B cell (primary cell): ENCODE results near the gene NGDN. TPM values are rescaled to one million over a fixed set of nuclear protein-coding genes. Genes with fewer than 3 reads are reported as not detected.

Source experiments
- ATAC-seq: fragments of 200-7000 bp; cut with Tn5 transposase; one replicate; pipeline ENCODE4 v1.10.0; 2021; ENCODE audit warnings: low read depth, mild to moderate bottlenecking, moderate number of reproducible peaks, moderate library complexity
- CTCF ChIA-PET: fragments of 350-600 bp; sonication (Branson Sonifier 250); formaldehyde crosslinking; loops from one replicate; lab custom pipeline; 2021; ENCODE audit warnings: antibody characterized with exemption, inconsistent platforms; lab: Charles Lee
- POLR2A ChIA-PET: fragments of 350-600 bp; sonication (Branson Sonifier 250); formaldehyde crosslinking; loops from one replicate; lab custom pipeline; 2021; ENCODE audit warnings: antibody characterized with exemption; lab: Charles Lee
- DNase-seq: peaks from one replicate; pipeline ENCODE4 v3.0.0; 2013
- H2AFZ ChIP-seq: 2 replicates; pipeline ENCODE4 v1.6.1; 2012; ENCODE audit warnings: mild to moderate bottlenecking, low read depth, low read length; ENCODE audit not compliant: insufficient read depth, poor library complexity, severe bottlenecking
- H3K27ac ChIP-seq, 2 donors: 1 replicate in 1 of 2; 2 replicates in 1 of 2; pipeline ENCODE4 v1.5.1; 2012 to 2013; ENCODE audit warnings: low read length in 2 of 2, mild to moderate bottlenecking in 2 of 2, moderate library complexity in 1 of 2
- H3K27me3 ChIP-seq, 4 experiments: fragments of 200-600 bp in 1 of 4; sonication (generic) in 1 of 4; replicated peaks in 1 of 4; 1 replicate in 2 of 4; 2 replicates in 2 of 4; pipeline versions ENCODE4 v1.6.1 to v1.7.0; 2013 to 2016; ENCODE audit warnings: low read length in 3 of 4, mild to moderate bottlenecking in 2 of 4, mixed read lengths in 1 of 4, moderate library complexity in 1 of 4; ENCODE audit not compliant: insufficient read depth in 4 of 4, control insufficient read depth in 3 of 4; ENCODE audit errors: control extremely low read depth in 1 of 4
- H3K36me3 ChIP-seq, 2 experiments: replicated peaks in 1 of 2; 1 replicate in 1 of 2; 2 replicates in 1 of 2; pipeline versions ENCODE4 v1.6.1 to v1.7.1; 2013; ENCODE audit warnings: low read length in 1 of 2; ENCODE audit not compliant: insufficient read depth in 2 of 2, control insufficient read depth in 1 of 2; ENCODE audit errors: control extremely low read depth in 1 of 2, extremely low read depth in 1 of 2
- H3K4me1 ChIP-seq, 2 donors: fragments of 200-600 bp in 1 of 2; sonication (generic) in 1 of 2; 1 replicate in 1 of 2; 2 replicates in 1 of 2; pipeline versions ENCODE4 v1.5.1 to v1.6.1; 2013 to 2017; ENCODE audit warnings: low read length in 2 of 2; ENCODE audit not compliant: control insufficient read depth in 2 of 2, insufficient read depth in 2 of 2
- H3K4me2 ChIP-seq: replicated peaks from 2 replicates; pipeline ENCODE3; 2012; ENCODE audit warnings: mild to moderate bottlenecking, low read depth, low read length; ENCODE audit not compliant: poor library complexity, severe bottlenecking
- H3K4me3 ChIP-seq, 5 experiments: fragments of 200-600 bp in 1 of 5; sonication (generic) in 1 of 5; 1 replicate in 3 of 5; 2 replicates in 2 of 5; pipeline versions ENCODE4 v1.5.1 to v1.7.0; 2011 to 2016; ENCODE audit warnings: low read length in 4 of 5, mild to moderate bottlenecking in 4 of 5, low read depth in 2 of 5, control low read depth in 1 of 5, moderate library complexity in 1 of 5; ENCODE audit not compliant: insufficient read depth in 1 of 5; ENCODE audit errors: control extremely low read depth in 1 of 5, extremely low read depth in 1 of 5
- H3K79me2 ChIP-seq: fragments of 200-600 bp; sonication (generic); one replicate; pipeline ENCODE4 v1.6.0; 2016; ENCODE audit warnings: low read length; ENCODE audit not compliant: control insufficient read depth, insufficient read depth
- H3K9ac ChIP-seq: fragments of 200-600 bp; sonication (generic); 2 replicates; pipeline ENCODE4 v1.6.1; 2017; ENCODE audit warnings: mild to moderate bottlenecking, low read length, moderate library complexity
- H3K9me3 ChIP-seq, 3 donors: one replicate each; pipeline versions ENCODE4 v1.6.1 to v1.7.1; 2013; ENCODE audit warnings: low read length in 2 of 3; ENCODE audit not compliant: control insufficient read depth in 2 of 3, insufficient read depth in 1 of 3; ENCODE audit errors: control extremely low read depth in 1 of 3
- H4K20me1 ChIP-seq: 2 replicates; pipeline ENCODE4 v1.6.0; 2012; ENCODE audit warnings: mild to moderate bottlenecking, low read length; ENCODE audit not compliant: insufficient read depth, control insufficient read depth, poor library complexity, severe bottlenecking
- H3K27ac Mint-ChIP-seq: one replicate; pipeline ENCODE4 v1.8.0; 2021; ENCODE audit warnings: mixed read lengths
- H3K27me3 Mint-ChIP-seq: one replicate; pipeline ENCODE4 v1.8.0; 2021; ENCODE audit warnings: mixed read lengths
- H3K4me1 Mint-ChIP-seq: one replicate; pipeline ENCODE4 v1.8.0; 2021; ENCODE audit warnings: mixed read lengths
- H3K4me3 Mint-ChIP-seq: one replicate; pipeline ENCODE4 v1.8.0; 2021; ENCODE audit warnings: mixed read lengths
- H3K9me3 Mint-ChIP-seq: one replicate; pipeline ENCODE4 v1.8.0; 2022; ENCODE audit warnings: mixed read lengths; ENCODE audit not compliant: insufficient read depth
- EZH2 ChIP-seq: IDR thresholded peaks from 2 replicates; pipeline ENCODE4 v1.6.1; 2012; ENCODE audit warnings: borderline replicate concordance, low read depth, mild to moderate bottlenecking, moderate library complexity, low read length; ENCODE audit not compliant: insufficient read depth, poor library complexity, severe bottlenecking
- WGBS: methylation state at CpG from one replicate; pipeline ENCODE4 v1.1.5; 2013; ENCODE audit warnings: missing lambda C conversion rate; ENCODE audit not compliant: insufficient coverage; 5-methylcytosine and 5-hydroxymethylcytosine counted together
- intact Hi-C: fragments of 100-400 bp; cut with micrococcal nuclease; formaldehyde crosslinking; loops from one replicate; pipeline ENCODE4 v1.10.0; 2022
- polyA plus RNA-seq: library from polyadenylated mRNA; depleted of rRNA; stranded (reverse); fragments of >200 nt; gene quantifications from 2 replicates; pipeline ENCODE4 v1.2.3, GENCODE V29; 2012
- total RNA-seq, 2 donors: library from RNA; stranded (reverse); fragments of 120-200 nt in 1 of 2; gene quantifications; 1 replicate in 1 of 2; 2 replicates in 1 of 2; pipeline versions ENCODE4 v1.2.3 to v1.2.4, GENCODE V29; 2013 to 2022
- TF ChIP-seq, protein P1 (sequence below): fragments of 200-600 bp; IDR thresholded peaks from one replicate; pipeline ENCODE4 v1.8.0; 2022; ENCODE audit warnings: antibody characterized with exemption, mild to moderate bottlenecking

Gene NGDN
- total and polyA plus RNA-seq, 2 donors (not counting 1 experiment from before 2014, with no cell fraction given) = 66.7 to 81.8 TPM

DNA sequence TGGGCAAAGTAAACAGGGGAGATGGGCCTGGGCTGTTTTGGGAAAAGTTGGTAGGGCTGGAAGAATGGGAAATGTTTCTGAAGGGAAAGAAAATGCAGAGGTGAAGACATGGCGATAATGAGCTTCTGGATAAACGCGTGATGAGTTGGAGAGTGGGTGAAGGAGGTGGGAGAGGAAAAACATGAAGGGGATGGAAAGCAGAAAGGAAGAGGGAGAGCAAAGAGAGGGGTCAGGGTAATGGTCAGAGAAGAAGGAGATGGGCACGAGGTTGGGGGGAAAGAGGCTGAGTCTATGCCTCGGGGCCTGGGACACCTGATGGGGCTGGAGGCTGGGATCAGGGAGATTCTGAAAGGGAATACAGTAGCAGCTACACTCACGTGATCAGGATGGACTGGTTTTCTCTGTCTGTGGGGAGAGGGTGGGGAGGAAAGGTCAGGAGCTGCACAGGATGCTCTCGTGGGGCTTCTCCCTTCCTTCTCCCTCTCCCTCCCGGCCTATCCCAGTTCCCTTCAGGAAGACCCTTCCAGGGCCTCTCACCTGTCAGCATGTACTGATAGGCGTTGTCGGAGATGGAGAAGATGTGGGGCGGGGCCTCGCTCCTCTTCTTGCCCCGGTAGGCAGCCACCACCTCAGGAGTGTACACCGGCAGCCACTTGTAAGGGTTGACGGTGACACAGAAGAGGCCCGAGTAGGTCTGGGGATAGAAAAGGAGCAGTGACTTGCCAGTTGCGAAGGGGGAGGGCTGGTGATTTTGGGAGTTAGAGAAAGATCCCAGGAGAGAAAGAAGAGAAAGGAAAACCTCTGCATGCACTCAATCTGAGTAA lies 37.2 kb upstream of the NGDN start:
- no peaks in the 10 kb centered on the region for H3K9me3 Mint-ChIP-seq
- ATAC-seq = no peak

DNA sequence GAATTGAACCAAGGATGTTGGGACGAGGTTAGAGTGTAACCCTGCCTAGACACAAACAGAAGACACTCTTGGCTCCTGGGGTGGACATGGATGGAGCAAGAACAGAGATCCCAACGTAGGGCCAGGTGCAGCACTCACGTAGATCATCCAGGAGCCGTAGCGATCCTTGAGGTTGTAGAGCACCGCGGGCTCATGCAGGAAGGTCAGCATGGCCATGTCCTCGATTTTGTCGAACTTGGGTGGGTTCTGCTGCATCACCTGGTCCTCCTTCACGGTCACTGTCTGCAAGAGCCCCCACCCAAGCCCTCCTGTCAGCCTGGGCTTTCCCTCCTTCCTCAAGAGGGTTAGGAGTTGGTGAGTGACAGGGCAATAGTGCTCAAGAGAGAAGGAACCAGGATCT lies 36.6 kb upstream of the NGDN start:
- H3K4me2 ChIP-seq = no peak overlapping the region
- Mint-ChIP-seq H3K4me3 (no peak overlapping the region), H3K9me3 (no peaks in the 10 kb centered on the region), H3K27me3 (peaks cover 35% of the 10 kb centered on the region), H3K4me1 (no peaks in the 10 kb centered on the region), H3K27ac (no peak overlapping the region)
- no peak overlapping the region for H2AFZ ChIP-seq
- H3K27ac ChIP-seq = no peak overlapping the region
- H3K36me3 ChIP-seq = no peaks in the 10 kb centered on the region
- peaks cover 0 to 2% (median 0%) of the 10 kb centered on the region in 4 experiments for H3K27me3 ChIP-seq
- 89% methylated on average over 9 of the region's 10 CpGs for WGBS
- H3K9ac ChIP-seq = no peak overlapping the region
- intact Hi-C loops = no loop called here
- CTCF ChIA-PET = no interaction called here
- no peaks in the 10 kb centered on the region for H3K9me3 ChIP-seq
- POLR2A ChIA-PET = no interaction called here
- no peaks in the 10 kb centered on the region for H3K79me2 ChIP-seq
- H3K4me3 ChIP-seq = no peak overlapping the region
- H4K20me1 ChIP-seq = no peaks in the 10 kb centered on the region
- DNase-seq (no peak), ATAC-seq (no peak)
- H3K4me1 ChIP-seq = no peaks in the 10 kb centered on the region
- no peak for TF ChIP-seq EZH2
- TF ChIP-seq, protein P1, sequence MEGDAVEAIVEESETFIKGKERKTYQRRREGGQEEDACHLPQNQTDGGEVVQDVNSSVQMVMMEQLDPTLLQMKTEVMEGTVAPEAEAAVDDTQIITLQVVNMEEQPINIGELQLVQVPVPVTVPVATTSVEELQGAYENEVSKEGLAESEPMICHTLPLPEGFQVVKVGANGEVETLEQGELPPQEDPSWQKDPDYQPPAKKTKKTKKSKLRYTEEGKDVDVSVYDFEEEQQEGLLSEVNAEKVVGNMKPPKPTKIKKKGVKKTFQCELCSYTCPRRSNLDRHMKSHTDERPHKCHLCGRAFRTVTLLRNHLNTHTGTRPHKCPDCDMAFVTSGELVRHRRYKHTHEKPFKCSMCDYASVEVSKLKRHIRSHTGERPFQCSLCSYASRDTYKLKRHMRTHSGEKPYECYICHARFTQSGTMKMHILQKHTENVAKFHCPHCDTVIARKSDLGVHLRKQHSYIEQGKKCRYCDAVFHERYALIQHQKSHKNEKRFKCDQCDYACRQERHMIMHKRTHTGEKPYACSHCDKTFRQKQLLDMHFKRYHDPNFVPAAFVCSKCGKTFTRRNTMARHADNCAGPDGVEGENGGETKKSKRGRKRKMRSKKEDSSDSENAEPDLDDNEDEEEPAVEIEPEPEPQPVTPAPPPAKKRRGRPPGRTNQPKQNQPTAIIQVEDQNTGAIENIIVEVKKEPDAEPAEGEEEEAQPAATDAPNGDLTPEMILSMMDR = no peak

More for the DNA sequence above, 37.2 kb upstream of the NGDN start:
- Histone ChIP-seq H2AFZ (no peak overlapping the region), H3K79me2 (no peaks in the 10 kb centered on the region), H3K4me1 (no peaks in the 10 kb centered on the region), H3K9me3 (no peaks in the 10 kb centered on the region), H3K27ac (no peak overlapping the region), H3K36me3 (no peaks in the 10 kb centered on the region), H3K27me3 (peaks cover 0 to 2% (median 0%) of the 10 kb centered on the region in 4 experiments), H3K4me2 (no peak overlapping the region), H4K20me1 (no peaks in the 10 kb centered on the region), H3K4me3 (no peak overlapping the region), H3K9ac (no peak overlapping the region)
- TF ChIP-seq, protein P1 = no peak
- TF ChIP-seq EZH2 = no peak
- DNase-seq = no peak
- intact Hi-C loops = no loop called here
- WGBS = 95% methylated on average over 14 of the region's 17 CpGs
- no peaks in the 10 kb centered on the region for H3K4me1 Mint-ChIP-seq
- no peak overlapping the region for H3K27ac Mint-ChIP-seq
- H3K27me3 Mint-ChIP-seq = peaks cover 34% of the 10 kb centered on the region
- H3K4me3 Mint-ChIP-seq = no peak overlapping the region
- POLR2A ChIA-PET = no interaction called here
- CTCF ChIA-PET = no interaction called here
